H1 (cell line): ENCODE data around the gene PSD2. TPM values are rescaled to one million over a fixed set of nuclear protein-coding genes. Genes with fewer than 3 reads are reported as not detected.

Source experiments
- NRF1 ChIP-seq: IDR thresholded peaks from 2 replicates; pipeline ENCODE4 v1.6.1; 2011; ENCODE audit warnings: mild to moderate bottlenecking, low read depth, low read length, improper control_type of control experiment
- RNF2 ChIP-seq: fragments of 200-900, 300-1000 bp; sonication (generic); IDR thresholded peaks from 2 replicates; pipeline ENCODE4 v1.7.1; 2016; ENCODE audit warnings: borderline replicate concordance, low read depth, mild to moderate bottlenecking, antibody characterized with exemption, low read length; ENCODE audit not compliant: poor library complexity, severe bottlenecking; ENCODE audit errors: missing control alignments
- polyA plus RNA-seq, 7 experiments: library from polyadenylated mRNA; depleted of rRNA in 3 of 7; stranded (reverse) in 5 of 7; unstranded in 2 of 7; fragments of >200 nt in 5 of 7; fragments of 200-250 nt in 2 of 7; gene quantifications; 1 replicate in 5 of 7; 2 replicates in 1 of 7; 4 replicates in 1 of 7; pipeline versions ENCODE4 v1.2.1 to v1.2.3, GENCODE V29; 2011 to 2013; ENCODE audit warnings: missing spikeins in 2 of 7, mixed read lengths in 2 of 7
- total RNA-seq: library from RNA; stranded (reverse); fragmentation: NEBNext Ultra II Directional; extraction: Animal tissue kit (Norgen Biotek cat#: 25700); gene quantifications from 2 replicates; pipeline ENCODE4 v1.2.1, GENCODE V29; 2021

Gene PSD2
- total and polyA plus RNA-seq, 2 of the 8 experiments (the other 6 are each of a cell fraction or from before 2014, with no cell fraction given), result 0.06 to 0.14 TPM

GRCh38 chr5:139749242-139749641, 46.4 kb upstream of the PSD2 start (continued):
- TF ChIP-seq RNF2, result no peak
- no peak for TF ChIP-seq NRF1
